A549 treated with AZD9567 at 1 μM for 4 hours (cell line): ENCODE measurements around the gene ZSCAN16. TPM values are rescaled to one million over a fixed set of nuclear protein-coding genes. Genes with fewer than 3 reads are reported as not detected.

ENCODE experiments used
- total RNA-seq: library from RNA; stranded (reverse); fragments of 200-300 nt; extraction: Qiagen RNA extraction; gene quantifications from 5 replicates; pipeline ENCODE4 v1.2.3, GENCODE V29; 2022; ENCODE audit not compliant: insufficient read depth

ZSCAN16 gene
- 4.1 to 5.4 TPM (median 4.5 TPM) in 5 replicates for total RNA-seq

DNA sequence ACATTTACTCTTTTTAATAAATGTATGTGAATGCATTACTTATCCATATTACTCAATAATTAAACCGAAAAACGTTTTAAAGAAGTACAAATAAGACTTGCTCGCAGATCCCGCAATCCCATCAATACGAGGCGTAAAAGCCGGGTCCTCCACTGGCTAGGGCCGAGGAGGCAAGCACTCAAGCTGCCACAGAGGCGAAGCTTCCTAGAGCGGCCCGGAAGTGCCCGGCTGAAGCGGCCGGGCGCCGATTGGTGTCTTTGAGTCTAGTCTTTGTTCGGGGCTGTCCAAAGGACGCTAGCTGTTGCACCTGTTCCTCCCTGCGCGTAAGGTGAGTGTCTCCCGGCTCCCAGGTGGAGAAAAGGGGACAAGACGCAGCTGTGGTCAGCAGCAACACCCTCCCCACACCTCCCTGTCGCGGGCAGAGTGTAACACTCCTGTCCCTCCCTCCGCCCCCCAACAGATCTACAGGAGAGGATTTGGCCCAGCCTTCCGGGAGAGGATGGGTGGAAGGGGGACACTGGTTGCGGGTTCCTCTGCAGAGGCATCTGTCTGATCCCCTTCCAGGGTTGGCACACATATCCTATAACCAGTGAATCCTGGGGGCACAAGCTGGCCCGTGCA is at the start of gene ZSCAN16:
Gene ZSCAN16 (plus strand): TSS at position 260 of the 621 bp plus-strand sequence. CDS start 835 bp downstream, outside the sequence.

DNA sequence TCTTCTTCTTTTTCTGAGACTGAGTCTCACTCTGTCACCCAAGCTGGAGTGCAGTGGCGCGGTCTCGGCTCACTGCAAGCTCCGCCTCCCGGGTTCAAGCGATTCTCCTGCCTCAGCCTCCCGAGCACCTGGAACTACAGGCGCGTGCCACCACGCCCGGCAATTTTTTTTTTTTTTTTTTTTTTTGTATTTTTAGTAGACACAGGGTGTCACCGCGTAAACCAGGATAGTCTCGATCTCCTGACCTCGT is 44.1 kb upstream of the ZSCAN16 start, which contains the start of gene ZNF165:
Gene ZNF165 (plus strand): TSS at position 188 of the 250 bp plus-strand sequence. CDS start 4,913 bp downstream, outside the sequence.

DNA sequence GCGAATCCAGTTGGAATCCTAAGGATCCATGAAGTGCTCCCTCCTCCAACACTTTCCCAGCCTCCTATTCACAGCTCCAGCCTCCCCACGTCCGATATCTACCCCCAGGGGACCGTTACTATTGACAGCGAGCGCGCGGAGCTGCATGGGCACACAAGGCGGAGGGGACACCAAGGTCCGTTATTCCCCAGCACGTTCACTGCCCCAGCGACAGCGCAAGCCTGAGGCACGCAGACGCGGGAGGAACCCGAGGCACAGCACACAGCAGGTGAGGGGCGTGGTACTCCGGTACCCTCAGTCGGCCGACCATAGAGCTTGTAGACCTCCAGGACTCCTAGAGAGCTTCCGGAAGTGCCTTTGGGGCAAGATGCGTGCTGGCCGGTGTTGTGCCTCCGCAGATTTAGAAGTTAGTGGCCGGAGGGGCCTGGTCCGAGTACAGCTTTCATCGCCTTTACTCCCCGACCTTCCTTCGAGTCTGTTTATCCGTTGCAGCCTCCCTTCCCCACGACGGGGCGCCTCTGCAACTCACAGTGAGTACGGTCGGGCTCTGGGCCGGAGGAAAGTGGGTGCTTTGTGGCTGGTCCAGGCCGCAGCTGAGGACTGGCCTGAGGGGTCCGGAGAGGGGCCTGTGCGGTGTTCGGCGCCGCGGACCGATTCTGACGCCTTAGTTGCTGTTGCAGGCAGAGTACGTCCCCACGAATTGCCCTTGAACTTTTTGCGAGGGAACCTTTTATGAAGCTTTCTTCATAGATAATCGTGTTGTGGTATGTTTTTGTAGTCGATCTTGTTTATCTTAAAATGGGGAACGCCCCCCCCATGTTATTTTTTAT is 17.3 kb downstream of the ZSCAN16 start, which contains the start of gene ZKSCAN8:
Gene ZKSCAN8 (plus strand): TSS at position 384 of the 830 bp plus-strand sequence. CDS start 6,525 bp downstream, outside the sequence.

Other genes starting within 250 kb of the ZSCAN16 start
- not detected in 5 replicates for gene OR2B2, start 212.2 kb upstream of the ZSCAN16 start, total RNA-seq
- 0.13 to 0.31 TPM (median 0.19 TPM) in 4 of 5 replicates, not detected in the other for gene OR2B6, start 167.4 kb upstream of the ZSCAN16 start, total RNA-seq
- gene ZNF165, start 44.0 kb upstream of the ZSCAN16 start, total RNA-seq, result 0.61 to 0.89 TPM (median 0.70 TPM) in 4 of 5 replicates, not detected in the other
- gene ZKSCAN8, start 17.3 kb downstream of the ZSCAN16 start, total RNA-seq, result 3.6 to 6.0 TPM (median 5.5 TPM) in 5 replicates
- 5.7 to 11.4 TPM (median 7.5 TPM) in 5 replicates for gene ZSCAN9, start 100.7 kb downstream of the ZSCAN16 start, total RNA-seq
- 2.3 to 3.6 TPM (median 2.4 TPM) in 5 replicates for gene ZKSCAN4, start 127.7 kb downstream of the ZSCAN16 start, total RNA-seq
- gene NKAPL, start 134.7 kb downstream of the ZSCAN16 start, total RNA-seq, result not detected in 5 replicates
- 4.2 to 13.2 TPM (median 4.8 TPM) in 5 replicates for gene ZSCAN26, start 142.5 kb downstream of the ZSCAN16 start, total RNA-seq
- gene PGBD1, start 157.0 kb downstream of the ZSCAN16 start, total RNA-seq, result 4.5 to 6.3 TPM (median 5.6 TPM) in 5 replicates
- 1.4 to 2.0 TPM (median 1.7 TPM) in 4 of 5 replicates, not detected in the other for gene ZSCAN31, start 211.5 kb downstream of the ZSCAN16 start, total RNA-seq
- gene ZKSCAN3, start 225.3 kb downstream of the ZSCAN16 start, total RNA-seq, result 1.5 to 3.3 TPM (median 1.6 TPM) in 5 replicates